Fibroblast of lung (primary cell): ENCODE results near the gene ITPA. TPM values are rescaled to one million over a fixed set of nuclear protein-coding genes. Genes with fewer than 3 reads are reported as not detected.

Experiments
- DNase-seq, 2 donors: peaks; one replicate each; pipeline versions ENCODE4 v3.0.0 to v3.0.0-alpha.2; 2010; ENCODE audit warnings: low read depth in 2 of 2
- H2AFZ ChIP-seq: 2 replicates; pipeline ENCODE4 v1.5.1; 2012; ENCODE audit warnings: low read length, control low read depth, inconsistent platforms
- H3K27ac ChIP-seq: 2 replicates; pipeline ENCODE4 v1.5.1; 2011; ENCODE audit warnings: low read length, control low read depth; ENCODE audit not compliant: insufficient read depth
- H3K27me3 ChIP-seq: 2 replicates; pipeline ENCODE4 v1.5.1; 2011; ENCODE audit warnings: mild to moderate bottlenecking, low read length; ENCODE audit not compliant: control insufficient read depth, insufficient read depth
- H3K36me3 ChIP-seq: 2 replicates; pipeline ENCODE4 v1.5.1; 2011; ENCODE audit warnings: low read length; ENCODE audit not compliant: control insufficient read depth, insufficient read depth
- H3K4me1 ChIP-seq: 2 replicates; pipeline ENCODE4 v1.5.1; 2011; ENCODE audit warnings: low read length; ENCODE audit not compliant: control insufficient read depth, insufficient read depth; ENCODE audit errors: extremely low read depth
- H3K4me2 ChIP-seq: 2 replicates; pipeline ENCODE4 v1.5.1; 2011; ENCODE audit warnings: low read length, control low read depth; ENCODE audit not compliant: insufficient read depth; ENCODE audit errors: extremely low read depth
- H3K4me3 ChIP-seq, 4 experiments: fragments of 200-600 bp in 1 of 4; sonication (generic) in 1 of 4; replicated peaks in 1 of 4; 2 replicates each; pipeline ENCODE4 v1.5.1; 2011 to 2016; ENCODE audit warnings: low read length in 4 of 4, low read depth in 3 of 4, mild to moderate bottlenecking in 3 of 4, control low read depth in 2 of 4, inconsistent platforms in 1 of 4, mixed read lengths in 1 of 4; ENCODE audit not compliant: insufficient read depth in 1 of 4; ENCODE audit errors: control extremely low read depth in 1 of 4
- H3K79me2 ChIP-seq: 2 replicates; pipeline ENCODE4 v1.5.1; 2012; ENCODE audit warnings: mild to moderate bottlenecking, low read length, inconsistent platforms; ENCODE audit not compliant: control insufficient read depth, insufficient read depth
- H3K9ac ChIP-seq: 2 replicates; pipeline ENCODE4 v1.5.1; 2011; ENCODE audit warnings: mild to moderate bottlenecking, low read length, control low read depth; ENCODE audit not compliant: insufficient read depth
- H3K9me3 ChIP-seq: 2 replicates; pipeline ENCODE4 v1.5.1; 2012; ENCODE audit warnings: low read depth, low read length; ENCODE audit not compliant: control insufficient read depth, insufficient read depth
- H4K20me1 ChIP-seq: 2 replicates; pipeline ENCODE4 v1.5.1; 2011; ENCODE audit warnings: low read length; ENCODE audit not compliant: control insufficient read depth, insufficient read depth; ENCODE audit errors: extremely low read depth
- EZH2 ChIP-seq: IDR thresholded peaks from 2 replicates; pipeline ENCODE4 v1.5.1; 2012; ENCODE audit warnings: low read length, control low read depth, mild to moderate bottlenecking; ENCODE audit errors: missing control alignments
- polyA plus RNA-seq, 2 donors: library from polyadenylated mRNA; depleted of rRNA in 1 of 2; stranded (reverse) in 1 of 2; unstranded in 1 of 2; fragments of >200 nt; gene quantifications; 2 replicates each; pipeline ENCODE4 v1.2.1, GENCODE V29; 2011 to 2012; ENCODE audit warnings: missing spikeins in 1 of 2
- total RNA-seq: library from RNA; depleted of rRNA; stranded (reverse); fragments of >200 nt; gene quantifications from 2 replicates; pipeline ENCODE4 v1.2.1, GENCODE V29; 2014
- TF ChIP-seq, protein P1 (sequence below), 2 donors: IDR thresholded peaks in 1 of 2; conservative IDR thresholded peaks in 1 of 2; 1 replicate in 1 of 2; 2 replicates in 1 of 2; pipeline ENCODE4 v1.5.1; 2011 to 2012; ENCODE audit warnings: low read length in 2 of 2, control low read depth in 1 of 2, inconsistent platforms in 1 of 2, low read depth in 1 of 2, mild to moderate bottlenecking in 1 of 2

Gene ITPA
- total and polyA plus RNA-seq, 2 donors (not counting 1 experiment from before 2014, with no cell fraction given): 21.3 to 32.2 TPM

DNA sequence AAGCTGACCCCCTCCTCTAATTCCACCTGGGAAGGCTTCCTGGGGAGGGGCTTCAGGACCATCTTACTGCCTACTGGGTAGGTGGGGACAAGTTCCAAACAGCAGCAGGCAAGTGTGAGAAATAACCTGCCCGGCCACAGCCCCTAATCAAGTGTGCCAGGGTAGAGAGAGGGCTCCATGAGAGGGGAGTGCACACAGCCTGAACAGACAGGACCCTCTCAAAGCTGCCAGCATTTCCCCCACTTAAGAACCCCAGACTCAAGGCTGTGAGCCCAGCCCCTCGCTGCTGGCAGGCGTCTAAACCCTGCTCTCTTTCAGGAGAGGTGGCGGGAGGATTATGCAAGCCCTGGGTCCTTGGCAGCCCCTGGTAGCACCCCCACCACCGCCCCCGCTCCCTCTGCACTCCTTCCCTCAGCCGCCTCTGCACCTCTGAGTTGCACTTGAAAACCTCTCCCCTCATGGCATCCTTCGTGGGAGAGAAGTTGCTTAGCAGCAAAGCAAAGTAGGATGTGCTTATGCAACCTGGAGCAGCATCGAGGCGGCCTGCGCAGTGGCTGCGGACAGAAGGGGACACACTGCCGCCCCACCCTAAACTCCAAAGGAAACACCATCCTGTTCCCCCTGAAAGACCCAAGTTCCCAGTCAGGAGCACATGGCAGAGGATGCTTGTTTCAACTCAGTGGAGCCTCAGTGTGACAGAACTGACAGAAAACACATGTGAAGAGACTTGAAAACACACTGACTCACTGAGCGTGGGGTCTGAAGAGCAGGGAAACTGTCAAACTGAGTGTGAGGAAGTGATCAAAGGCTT is 15.3 kb upstream of the ITPA start:
- no peaks in the 10 kb centered on the region for H3K9me3 ChIP-seq
- H2AFZ ChIP-seq: no peak overlapping the region
- no peaks in the 10 kb centered on the region for H4K20me1 ChIP-seq
- TF ChIP-seq EZH2: no peak
- TF ChIP-seq, protein P1, sequence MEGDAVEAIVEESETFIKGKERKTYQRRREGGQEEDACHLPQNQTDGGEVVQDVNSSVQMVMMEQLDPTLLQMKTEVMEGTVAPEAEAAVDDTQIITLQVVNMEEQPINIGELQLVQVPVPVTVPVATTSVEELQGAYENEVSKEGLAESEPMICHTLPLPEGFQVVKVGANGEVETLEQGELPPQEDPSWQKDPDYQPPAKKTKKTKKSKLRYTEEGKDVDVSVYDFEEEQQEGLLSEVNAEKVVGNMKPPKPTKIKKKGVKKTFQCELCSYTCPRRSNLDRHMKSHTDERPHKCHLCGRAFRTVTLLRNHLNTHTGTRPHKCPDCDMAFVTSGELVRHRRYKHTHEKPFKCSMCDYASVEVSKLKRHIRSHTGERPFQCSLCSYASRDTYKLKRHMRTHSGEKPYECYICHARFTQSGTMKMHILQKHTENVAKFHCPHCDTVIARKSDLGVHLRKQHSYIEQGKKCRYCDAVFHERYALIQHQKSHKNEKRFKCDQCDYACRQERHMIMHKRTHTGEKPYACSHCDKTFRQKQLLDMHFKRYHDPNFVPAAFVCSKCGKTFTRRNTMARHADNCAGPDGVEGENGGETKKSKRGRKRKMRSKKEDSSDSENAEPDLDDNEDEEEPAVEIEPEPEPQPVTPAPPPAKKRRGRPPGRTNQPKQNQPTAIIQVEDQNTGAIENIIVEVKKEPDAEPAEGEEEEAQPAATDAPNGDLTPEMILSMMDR (conservative IDR thresholded peaks at IDR 0.05 in 1 of 2, IDR thresholded peaks at IDR 0.05 in 1 of 2; ENCODE audit: low read depth in 1 of 2, low read length in 2 of 2): no peak
- no peak overlapping the region for H3K9ac ChIP-seq
- no peak overlapping the region for H3K4me2 ChIP-seq
- H3K4me3 ChIP-seq: no peak overlapping the region
- peaks cover 29% of the 10 kb centered on the region for H3K36me3 ChIP-seq
- H3K4me1 ChIP-seq: no peaks in the 10 kb centered on the region
- no peaks in the 10 kb centered on the region for H3K27me3 ChIP-seq
- no peak for DNase-seq
- no peak overlapping the region for H3K27ac ChIP-seq
- H3K79me2 ChIP-seq: no peaks in the 10 kb centered on the region

DNA sequence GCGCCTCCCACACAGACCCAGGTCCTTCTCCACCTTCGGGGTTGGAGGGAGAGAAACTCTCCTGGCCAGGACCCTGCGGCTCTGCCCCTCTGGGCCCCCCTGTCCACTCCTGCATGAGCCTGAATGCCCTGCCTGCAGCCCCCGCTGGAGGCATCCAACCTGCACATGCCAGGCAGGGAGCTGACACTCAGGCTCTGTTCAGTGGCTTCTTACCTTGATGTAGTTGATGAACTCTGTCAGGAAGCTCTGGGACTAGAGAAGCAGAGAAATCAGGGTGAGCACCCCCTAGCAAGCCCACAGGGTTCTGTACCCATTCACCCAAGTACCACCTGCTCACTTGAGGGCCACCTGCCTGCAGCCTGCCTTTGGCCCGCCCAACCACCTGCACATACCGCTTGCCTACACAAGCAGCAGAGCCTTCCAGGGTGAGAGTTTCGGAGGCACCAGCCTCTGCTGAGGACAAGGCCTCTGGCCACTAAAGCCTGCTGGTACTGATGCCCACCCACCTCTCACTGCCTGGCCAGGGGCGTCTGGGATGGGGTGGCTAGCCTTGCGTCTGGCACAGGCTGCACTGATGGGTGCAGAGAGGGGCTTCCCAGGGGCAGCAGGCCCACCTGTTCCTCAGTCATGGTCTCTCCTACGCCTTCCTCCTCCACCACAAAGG is 14.5 kb upstream of the ITPA start:
- Histone ChIP-seq H3K4me3 (no peak overlapping the region), H3K4me1 (no peaks in the 10 kb centered on the region), H3K27me3 (no peaks in the 10 kb centered on the region), H3K27ac (no peak overlapping the region), H2AFZ (no peak overlapping the region), H3K4me2 (no peak overlapping the region), H3K36me3 (peaks cover 32% of the 10 kb centered on the region), H4K20me1 (no peaks in the 10 kb centered on the region), H3K79me2 (no peaks in the 10 kb centered on the region), H3K9me3 (no peaks in the 10 kb centered on the region), H3K9ac (no peak overlapping the region)
- no peak for TF ChIP-seq EZH2
- TF ChIP-seq, protein P1 (conservative IDR thresholded peaks at IDR 0.05 in 1 of 2, IDR thresholded peaks at IDR 0.05 in 1 of 2; ENCODE audit: low read depth in 1 of 2, low read length in 2 of 2): no peak
- no peak for DNase-seq

DNA sequence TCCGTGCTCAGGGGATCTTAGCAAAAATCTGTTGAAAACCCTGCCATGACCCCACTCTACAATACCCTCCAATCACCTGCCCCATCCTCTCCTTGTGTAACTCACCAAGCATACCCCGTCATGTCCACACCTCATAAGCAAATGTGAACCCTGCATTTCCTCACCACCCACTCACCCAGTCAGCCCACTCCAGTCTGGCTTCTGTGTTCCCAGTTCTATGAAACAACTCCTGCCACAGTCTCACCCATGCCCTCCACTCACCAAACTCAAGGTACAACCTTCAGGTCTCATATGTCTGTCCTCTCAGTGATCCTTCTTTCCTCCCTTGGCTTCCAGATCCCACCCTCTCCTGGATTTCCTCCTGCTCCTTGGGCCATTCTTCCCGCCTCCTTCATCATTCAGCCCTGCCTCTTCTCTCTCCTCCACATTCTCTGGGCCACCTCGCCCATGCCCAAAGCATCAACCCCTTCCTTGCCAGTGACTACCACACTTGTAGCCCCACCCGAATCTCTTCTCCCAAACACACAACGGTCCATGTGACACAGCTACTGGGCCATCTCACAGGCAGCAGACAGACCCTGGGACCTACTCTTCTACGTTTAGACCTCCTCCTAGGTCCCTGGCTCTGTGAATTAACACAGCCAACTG is 13.6 kb upstream of the ITPA start:
- H3K4me3 ChIP-seq: no peak overlapping the region
- no peak overlapping the region for H3K9ac ChIP-seq
- H2AFZ ChIP-seq: no peak overlapping the region
- H3K9me3 ChIP-seq: no peaks in the 10 kb centered on the region
- no peak overlapping the region for H3K27ac ChIP-seq
- TF ChIP-seq, protein P1 (conservative IDR thresholded peaks at IDR 0.05 in 1 of 2, IDR thresholded peaks at IDR 0.05 in 1 of 2; ENCODE audit: low read depth in 1 of 2, low read length in 2 of 2): no peak
- no peak for TF ChIP-seq EZH2
- H3K27me3 ChIP-seq: no peaks in the 10 kb centered on the region
- H4K20me1 ChIP-seq: no peaks in the 10 kb centered on the region
- H3K36me3 ChIP-seq: peaks cover 33% of the 10 kb centered on the region
- no peak for DNase-seq
- no peak overlapping the region for H3K4me2 ChIP-seq
- H3K79me2 ChIP-seq: no peaks in the 10 kb centered on the region
- no peaks in the 10 kb centered on the region for H3K4me1 ChIP-seq
